Smooth muscle cell (in vitro differentiated cells): ENCODE results near the gene EEPD1. TPM values are rescaled to one million over a fixed set of nuclear protein-coding genes. Genes with fewer than 3 reads are reported as not detected.

Experiments
- DNase-seq: peaks from one replicate; lab custom pipeline; 2025; ENCODE audit not compliant: unreplicated experiment; lab: John Stamatoyannopoulos, UW
- H2AFZ ChIP-seq: fragments of 200-600 bp; sonication (generic); 2 replicates; pipeline ENCODE4 v1.6.0; 2016; ENCODE audit warnings: antibody characterized with exemption, low read depth, mild to moderate bottlenecking
- H3F3A ChIP-seq: fragments of 200-600 bp; sonication (generic); 2 replicates; pipeline ENCODE4 v1.6.0; 2017; ENCODE audit warnings: antibody characterized with exemption, low read depth
- H3K27ac ChIP-seq: fragments of 200-600 bp; sonication (generic); 2 replicates; pipeline ENCODE4 v1.5.1; 2016; ENCODE audit warnings: low read depth, mild to moderate bottlenecking
- H3K27me3 ChIP-seq: fragments of 200-600 bp; sonication (generic); 2 replicates; pipeline ENCODE4 v1.6.1; 2016; ENCODE audit warnings: low read depth, mild to moderate bottlenecking
- H3K36me3 ChIP-seq: fragments of 200-600 bp; sonication (generic); 2 replicates; pipeline ENCODE4 v1.5.1; 2016; ENCODE audit warnings: low read depth
- H3K4me1 ChIP-seq: fragments of 200-600 bp; sonication (generic); 2 replicates; pipeline ENCODE4 v1.5.1; 2016; ENCODE audit warnings: low read depth
- H3K4me2 ChIP-seq: fragments of 200-600 bp; sonication (generic); 2 replicates; pipeline ENCODE4 v1.6.0; 2016; ENCODE audit warnings: mild to moderate bottlenecking
- H3K4me3 ChIP-seq: fragments of 200-600 bp; sonication (generic); 2 replicates; pipeline ENCODE4 v1.5.1; 2016; ENCODE audit warnings: mild to moderate bottlenecking
- H3K79me2 ChIP-seq: fragments of 200-600 bp; sonication (generic); 2 replicates; pipeline ENCODE4 v1.6.0; 2016; ENCODE audit warnings: low read depth, mild to moderate bottlenecking
- H3K9ac ChIP-seq: fragments of 200-600 bp; sonication (generic); 2 replicates; pipeline ENCODE4 v1.6.0; 2016; ENCODE audit warnings: low read depth
- H3K9me3 ChIP-seq: fragments of 200-600 bp; sonication (generic); replicated peaks from 2 replicates; pipeline ENCODE4 v1.5.1; 2016; ENCODE audit warnings: low read depth
- H4K20me1 ChIP-seq: fragments of 200-600 bp; sonication (generic); 2 replicates; pipeline ENCODE4 v1.6.0; 2016; ENCODE audit warnings: low read depth
- WGBS: methylation state at CpG from one replicate; pipeline ENCODE4 v1.1.7; 2016; ENCODE audit warnings: low lambda C conversion rate; 5-methylcytosine and 5-hydroxymethylcytosine counted together
- polyA plus RNA-seq: library from polyadenylated mRNA; unstranded; fragments of >200 nt; fragmentation: Nextera tagmentation; extraction: Ambion mirVana; gene quantifications from 2 replicates; pipeline ENCODE4 v1.2.1, GENCODE V29; 2016
- total RNA-seq: library from RNA; depleted of rRNA; stranded (reverse); fragments of >200 nt; gene quantifications from 2 replicates; pipeline ENCODE4 v1.2.3, GENCODE V29; 2014
- TF ChIP-seq, protein P1 (sequence below): fragments of 200-600 bp; sonication (generic); IDR thresholded peaks from 2 replicates; pipeline ENCODE4 v1.5.1; 2017; ENCODE audit warnings: borderline replicate concordance, mild to moderate bottlenecking, antibody characterized with exemption; ENCODE audit not compliant: insufficient read depth, poor library complexity, severe bottlenecking

The EEPD1 gene
- total and polyA plus RNA-seq, 2 experiments from 2014 or later: 1.5 TPM

- Histone ChIP-seq H3F3A (no peaks in the 10 kb centered on the region), H3K9ac (no peak overlapping the region), H4K20me1 (no peaks in the 10 kb centered on the region), H3K27me3 (no peaks in the 10 kb centered on the region), H3K79me2 (no peaks in the 10 kb centered on the region), H3K36me3 (no peaks in the 10 kb centered on the region), H3K27ac (peak overlapping the region; percentile 54), H3K4me2 (peak overlapping the region; percentile 44), H3K4me1 (peaks cover 27% of the 10 kb centered on the region), H2AFZ (no peak overlapping the region), H3K9me3 (no peaks in the 10 kb centered on the region), H3K4me3 (no peak overlapping the region)
- TF ChIP-seq, protein P1, sequence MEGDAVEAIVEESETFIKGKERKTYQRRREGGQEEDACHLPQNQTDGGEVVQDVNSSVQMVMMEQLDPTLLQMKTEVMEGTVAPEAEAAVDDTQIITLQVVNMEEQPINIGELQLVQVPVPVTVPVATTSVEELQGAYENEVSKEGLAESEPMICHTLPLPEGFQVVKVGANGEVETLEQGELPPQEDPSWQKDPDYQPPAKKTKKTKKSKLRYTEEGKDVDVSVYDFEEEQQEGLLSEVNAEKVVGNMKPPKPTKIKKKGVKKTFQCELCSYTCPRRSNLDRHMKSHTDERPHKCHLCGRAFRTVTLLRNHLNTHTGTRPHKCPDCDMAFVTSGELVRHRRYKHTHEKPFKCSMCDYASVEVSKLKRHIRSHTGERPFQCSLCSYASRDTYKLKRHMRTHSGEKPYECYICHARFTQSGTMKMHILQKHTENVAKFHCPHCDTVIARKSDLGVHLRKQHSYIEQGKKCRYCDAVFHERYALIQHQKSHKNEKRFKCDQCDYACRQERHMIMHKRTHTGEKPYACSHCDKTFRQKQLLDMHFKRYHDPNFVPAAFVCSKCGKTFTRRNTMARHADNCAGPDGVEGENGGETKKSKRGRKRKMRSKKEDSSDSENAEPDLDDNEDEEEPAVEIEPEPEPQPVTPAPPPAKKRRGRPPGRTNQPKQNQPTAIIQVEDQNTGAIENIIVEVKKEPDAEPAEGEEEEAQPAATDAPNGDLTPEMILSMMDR: no peak
- peak; percentile 60 for DNase-seq
- 35% methylated on average over 8 of the region's 8 CpGs for WGBS
Observed at GRCh38 chr7:36303202-36304098, 150.4 kb downstream of the EEPD1 start.

GRCh38 chr7:36304099-36304425, 151.0 kb downstream of the EEPD1 start:
- Histone ChIP-seq H3K79me2 (no peaks in the 10 kb centered on the region), H3K4me1 (peaks cover 27% of the 10 kb centered on the region), H2AFZ (no peak overlapping the region), H4K20me1 (no peaks in the 10 kb centered on the region), H3K9me3 (no peaks in the 10 kb centered on the region), H3K36me3 (no peaks in the 10 kb centered on the region), H3K4me2 (peak overlapping the region; percentile 44), H3F3A (no peaks in the 10 kb centered on the region), H3K27ac (no peak overlapping the region), H3K4me3 (no peak overlapping the region), H3K9ac (no peak overlapping the region), H3K27me3 (no peaks in the 10 kb centered on the region)
- no peak for DNase-seq
- 85% methylated on average over 6 of the region's 6 CpGs for WGBS
- TF ChIP-seq, protein P1: no peak

DNA sequence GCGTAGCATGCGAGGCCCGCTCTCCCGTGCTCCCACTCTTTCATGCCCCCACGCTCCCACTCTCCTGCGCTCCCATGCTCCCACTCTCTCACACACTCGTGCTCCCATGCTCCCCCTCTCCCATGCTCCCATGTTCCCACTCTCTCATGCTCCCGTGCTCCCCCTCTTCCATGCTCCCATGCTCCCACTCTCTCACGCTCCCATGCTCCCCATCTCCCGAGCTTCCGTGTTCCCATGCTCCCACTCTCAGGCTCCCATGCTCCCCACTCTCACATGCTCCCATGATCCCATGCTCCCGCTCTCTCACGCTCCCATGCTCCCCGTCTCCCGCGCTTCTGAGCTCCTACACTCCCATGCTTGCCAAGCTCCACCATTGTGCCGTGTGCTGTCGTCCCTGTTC, 152.2 kb downstream of the EEPD1 start:
- Histone ChIP-seq H3K27me3 (no peaks in the 10 kb centered on the region), H3K27ac (no peak overlapping the region), H3K4me1 (peaks cover 25% of the 10 kb centered on the region), H4K20me1 (no peaks in the 10 kb centered on the region), H3K79me2 (no peaks in the 10 kb centered on the region), H3K4me2 (no peak overlapping the region), H3F3A (no peaks in the 10 kb centered on the region), H3K4me3 (no peak overlapping the region), H2AFZ (no peak overlapping the region), H3K36me3 (no peaks in the 10 kb centered on the region), H3K9ac (no peak overlapping the region), H3K9me3 (no peaks in the 10 kb centered on the region)
- 96% methylated on average over 14 of the region's 18 CpGs for WGBS
- TF ChIP-seq, protein P1: no peak
- DNase-seq: no peak

DNA sequence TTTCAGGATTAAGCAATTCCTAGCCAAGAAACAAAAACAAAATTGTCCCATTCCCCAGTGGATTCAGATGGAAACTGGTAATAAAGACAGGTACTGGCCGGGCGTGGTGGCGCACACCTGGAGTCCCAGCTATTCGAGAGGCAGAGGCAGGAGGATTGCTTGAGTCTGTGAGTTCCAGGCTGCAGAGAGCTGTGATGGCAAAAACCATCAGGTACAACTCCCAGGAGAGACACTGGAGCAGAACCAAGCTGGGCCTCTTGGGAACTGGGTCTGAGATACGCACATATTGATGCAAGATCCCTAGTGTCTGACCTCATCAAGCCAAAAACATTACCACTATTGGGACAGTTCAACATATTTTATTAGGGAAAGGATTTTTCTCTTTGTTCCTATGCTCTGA, 152.6 kb downstream of the EEPD1 start:
- no peak overlapping the region for H3K4me3 ChIP-seq
- no peaks in the 10 kb centered on the region for H3F3A ChIP-seq
- H3K4me2 ChIP-seq: no peak overlapping the region
- H4K20me1 ChIP-seq: no peaks in the 10 kb centered on the region
- peaks cover 21% of the 10 kb centered on the region for H3K4me1 ChIP-seq
- 97% methylated on average over 5 of the region's 5 CpGs for WGBS
- no peaks in the 10 kb centered on the region for H3K9me3 ChIP-seq
- no peak for DNase-seq
- H3K9ac ChIP-seq: no peak overlapping the region
- TF ChIP-seq, protein P1: no peak
- H3K27ac ChIP-seq: no peak overlapping the region
- no peak overlapping the region for H2AFZ ChIP-seq
- H3K36me3 ChIP-seq: no peaks in the 10 kb centered on the region
- no peaks in the 10 kb centered on the region for H3K27me3 ChIP-seq
- no peaks in the 10 kb centered on the region for H3K79me2 ChIP-seq
